Measurements from ENCODE around the gene SH3GL1. TPM values are rescaled to one million over a fixed set of nuclear protein-coding genes. Genes with fewer than 3 reads are reported as not detected.
A peak's percentile ranks its signal among the peaks of the same experiment; 100 is the strongest.

SH3GL1 gene
- total and polyA plus RNA-seq, 9 of the 15 experiments (the other 6 are each of a cell fraction or from before 2014, with no cell fraction given) = 1.7 to 75.3 (median 25.7) TPM

GRCh38 chr19:4343370-4344307 lies 56.7 kb downstream of the SH3GL1 start, which contains the start of gene MPND (continued):
- TF ChIP-seq ZNF277 (CRISPR knock-in tag; IDR thresholded peaks at IDR 0.05; ENCODE audit: borderline replicate concordance) (no peak), RCOR1 (IDR thresholded peaks at IDR 0.05; ENCODE audit: borderline replicate concordance in 1 of 2, low read depth in 2 of 2, low read length in 2 of 2) (no peak), RAD21 (CRISPR knock-in tag; conservative IDR thresholded peaks at IDR 0.05 in 1 of 2, IDR thresholded peaks at IDR 0.05 in 1 of 2) (no peak), SPI1 (IDR thresholded peaks at IDR 0.05; ENCODE audit: borderline replicate concordance, low read depth, low read length) (no peak), PATZ1 (CRISPR knock-in tag; IDR thresholded peaks at IDR 0.05; ENCODE audit: borderline replicate concordance) (no peak), ZNF431 (CRISPR knock-in tag; IDR thresholded peaks at IDR 0.05) (0 out of 2 replicates have a peak, but pooled peaks have one; percentile 22), E2F4 (CRISPR knock-in tag; IDR thresholded peaks at IDR 0.05; ENCODE audit: low read depth) (no peak), IRF1 (CRISPR knock-in tag; IDR thresholded peaks at IDR 0.05; ENCODE audit: borderline replicate concordance) (no peak), DMBX1 (CRISPR knock-in tag; IDR thresholded peaks at IDR 0.05; ENCODE audit: borderline replicate concordance) (no peak), USF2 (CRISPR knock-in tag; IDR thresholded peaks at IDR 0.05) (peak; percentile 39), E2F3 (CRISPR knock-in tag; IDR thresholded peaks at IDR 0.05) (no peak), ZNF280B (CRISPR knock-in tag; IDR thresholded peaks at IDR 0.05) (no peak), ZNF830 (CRISPR knock-in tag; IDR thresholded peaks at IDR 0.05) (no peak), CBX1 (IDR thresholded peaks at IDR 0.05; ENCODE audit: low read depth) (no peak), SAFB2 (IDR thresholded peaks at IDR 0.05; ENCODE audit: borderline replicate concordance, low read depth, low read length, severe bottlenecking) (no peak), RBM25 (IDR thresholded peaks at IDR 0.05; ENCODE audit: low read depth, low read length, severe bottlenecking) (no peak), MECOM (CRISPR knock-in tag; IDR thresholded peaks at IDR 0.05) (no peak), CBFA2T3 (IDR thresholded peaks at IDR 0.05) (no peak)

All from K562 (cell line).